NCI-H774 (cell line): ENCODE measurements around the gene VIL1.

Source experiments
- DNase-seq: peaks from one replicate; lab custom pipeline; 2025; lab: John Stamatoyannopoulos, UW

VIL1 gene

DNA sequence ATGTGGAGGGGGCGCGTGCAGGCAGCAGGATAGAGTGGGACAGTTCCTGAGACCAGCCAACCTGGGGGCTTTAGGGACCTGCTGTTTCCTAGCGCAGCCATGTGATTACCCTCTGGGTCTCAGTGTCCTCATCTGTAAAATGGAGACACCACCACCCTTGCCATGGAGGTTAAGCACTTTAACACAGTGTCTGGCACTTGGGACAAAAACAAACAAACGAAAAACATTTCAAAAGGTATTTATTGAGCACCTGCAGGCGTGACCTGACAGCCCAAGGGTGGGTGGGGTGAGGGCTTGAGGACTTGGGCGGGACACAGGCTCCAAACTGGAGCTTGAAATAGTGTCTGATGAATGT is 23.9 kb upstream of the VIL1 start:
- DNase-seq = no peak

DNA sequence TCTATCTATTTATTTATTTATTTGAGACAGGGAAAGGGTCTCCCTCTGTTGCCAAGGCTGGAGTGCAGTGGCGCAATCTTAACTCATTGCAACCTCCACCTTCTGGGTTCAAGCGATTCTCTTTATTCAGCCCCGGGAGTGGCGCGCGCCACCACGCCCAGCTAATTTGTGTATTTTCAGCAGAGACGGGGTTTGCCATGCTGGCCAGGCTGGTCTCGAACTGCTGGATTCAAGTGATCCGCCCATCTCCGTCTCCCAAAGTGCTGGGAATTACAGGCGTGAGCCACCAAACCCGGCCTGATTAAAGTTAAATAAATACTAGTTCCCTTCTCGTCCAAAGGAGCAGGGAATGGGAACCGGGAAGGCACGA is 23.5 kb upstream of the VIL1 start:
- no peak for DNase-seq

DNA sequence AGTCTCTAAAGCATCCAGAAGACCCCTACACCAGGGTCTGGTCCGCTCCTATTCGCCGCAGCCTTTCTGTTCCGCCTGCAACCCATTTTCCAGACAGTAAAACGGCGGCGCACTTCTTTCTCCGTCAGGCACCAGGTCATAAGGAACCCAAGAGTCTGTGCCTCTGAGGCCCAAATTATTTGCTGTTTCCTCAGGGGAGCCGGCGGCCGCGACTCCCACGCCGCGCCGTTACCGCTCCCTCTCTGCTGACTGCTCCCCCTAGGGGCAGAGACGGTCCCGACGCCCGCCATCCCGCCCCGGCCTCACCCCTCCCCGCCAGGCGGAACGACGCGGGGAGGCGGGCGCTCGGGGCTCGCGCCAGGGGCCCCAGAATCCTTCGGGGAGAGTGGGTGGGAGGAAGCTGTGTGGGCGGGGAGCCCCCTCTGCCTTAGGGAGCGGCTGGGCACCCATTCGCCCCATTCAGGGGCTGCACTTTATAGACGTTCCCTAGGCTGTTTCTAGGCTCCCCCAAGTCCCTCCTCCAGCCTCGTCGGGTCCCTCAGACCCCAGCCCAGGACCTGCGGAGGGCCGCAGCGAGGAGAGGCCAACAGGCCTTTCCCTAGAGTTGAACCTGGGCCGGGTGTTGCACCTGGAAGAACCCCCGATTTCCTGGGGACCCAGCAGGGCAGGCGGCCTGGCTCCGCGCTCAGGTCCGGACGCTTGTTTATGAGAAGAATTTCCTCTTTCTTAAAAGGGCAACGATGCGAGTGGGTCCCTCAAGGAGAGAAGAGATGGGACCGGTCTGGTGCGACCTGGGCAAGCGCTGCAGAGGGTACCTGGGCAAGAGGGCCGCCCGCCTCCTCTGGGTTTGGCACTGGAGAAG is 22.9 kb upstream of the VIL1 start:
- peak; percentile 96 for DNase-seq

DNA sequence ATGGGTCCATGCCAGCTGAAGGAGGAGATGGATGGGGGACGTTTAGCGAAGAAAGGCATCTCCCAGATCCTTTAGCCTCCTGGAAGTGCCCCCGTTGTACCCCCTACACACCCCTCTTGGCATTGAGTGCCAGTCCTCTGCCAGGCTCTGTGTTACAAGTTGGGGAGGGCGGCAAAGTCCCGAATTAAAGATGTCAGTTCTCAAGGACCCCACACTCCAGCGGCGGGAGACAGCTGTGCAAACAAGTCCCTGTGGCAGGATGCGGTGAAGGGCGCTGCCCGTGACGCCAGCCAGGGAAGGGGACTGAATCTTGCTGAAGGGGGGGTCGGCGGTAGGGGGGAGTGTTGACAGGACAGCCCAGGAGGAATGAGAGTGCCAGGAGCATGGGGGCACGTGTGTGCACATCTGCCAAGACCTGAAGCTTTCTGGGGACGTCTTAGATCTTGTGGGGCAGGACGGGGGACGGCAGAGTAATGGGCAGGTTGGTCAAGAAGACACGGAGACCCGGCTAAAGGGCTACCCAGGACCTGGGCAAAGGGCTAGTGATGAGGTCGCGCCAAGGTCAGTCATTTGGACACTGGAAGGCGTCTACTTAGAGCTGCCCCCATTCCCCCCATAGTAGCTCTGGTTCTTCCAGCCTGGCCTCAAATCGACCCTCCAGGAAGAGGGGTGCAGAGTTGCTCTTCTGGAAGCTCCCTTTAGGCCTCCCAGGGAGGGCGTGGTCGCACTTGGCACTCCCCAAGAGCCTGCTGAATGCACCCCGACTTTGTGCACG is 22.0 kb upstream of the VIL1 start:
- peak; percentile 84 for DNase-seq

DNA sequence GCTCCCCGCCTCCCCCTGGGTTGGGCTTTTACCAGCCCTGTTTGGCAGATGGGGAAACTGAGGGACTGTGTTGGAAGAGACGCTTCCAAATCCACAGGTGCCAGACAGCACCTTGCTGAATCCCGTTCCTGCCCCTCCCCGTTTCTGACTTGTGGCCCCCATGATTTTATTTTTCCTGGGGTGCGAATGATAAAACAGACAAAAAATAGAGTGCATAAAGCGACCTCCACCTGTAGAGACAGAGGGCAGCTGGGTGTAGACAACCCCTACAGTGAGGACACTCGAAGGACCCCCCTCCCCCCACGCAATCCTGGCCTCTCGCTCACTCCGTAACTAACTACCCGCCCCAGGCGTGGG is 21.5 kb upstream of the VIL1 start:
- no peak for DNase-seq

DNA sequence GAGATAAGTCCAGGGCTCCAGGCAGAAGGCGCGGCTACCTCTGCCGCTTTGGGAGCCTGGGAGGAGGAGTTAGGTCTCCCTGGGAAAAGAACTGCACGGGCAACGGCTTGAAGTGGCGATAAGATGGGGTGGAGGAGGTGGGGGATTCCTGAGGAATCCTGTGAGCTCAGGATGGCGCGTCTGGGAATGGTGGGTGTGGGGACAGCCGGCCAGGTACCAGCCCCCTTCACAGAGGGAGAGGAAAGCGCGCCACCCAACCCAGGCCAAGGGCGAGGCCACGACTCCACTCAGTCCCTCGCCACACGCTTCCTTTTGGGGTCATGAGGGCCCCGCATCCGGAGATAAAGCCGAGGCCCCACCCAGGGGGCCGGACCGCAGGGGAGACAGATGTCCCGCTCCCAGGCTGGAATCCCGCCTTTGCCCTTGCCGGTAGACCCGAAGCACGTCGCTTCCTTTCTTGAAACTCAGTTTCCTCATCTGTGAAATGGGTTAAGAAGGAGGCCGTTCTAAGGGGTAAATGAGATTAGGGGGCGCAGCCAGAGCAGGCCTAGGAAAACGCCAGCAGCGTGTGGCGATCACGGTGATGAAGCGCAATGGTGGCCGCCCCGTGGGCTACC is 21.0 kb upstream of the VIL1 start:
- peak; percentile 52 for DNase-seq

DNA sequence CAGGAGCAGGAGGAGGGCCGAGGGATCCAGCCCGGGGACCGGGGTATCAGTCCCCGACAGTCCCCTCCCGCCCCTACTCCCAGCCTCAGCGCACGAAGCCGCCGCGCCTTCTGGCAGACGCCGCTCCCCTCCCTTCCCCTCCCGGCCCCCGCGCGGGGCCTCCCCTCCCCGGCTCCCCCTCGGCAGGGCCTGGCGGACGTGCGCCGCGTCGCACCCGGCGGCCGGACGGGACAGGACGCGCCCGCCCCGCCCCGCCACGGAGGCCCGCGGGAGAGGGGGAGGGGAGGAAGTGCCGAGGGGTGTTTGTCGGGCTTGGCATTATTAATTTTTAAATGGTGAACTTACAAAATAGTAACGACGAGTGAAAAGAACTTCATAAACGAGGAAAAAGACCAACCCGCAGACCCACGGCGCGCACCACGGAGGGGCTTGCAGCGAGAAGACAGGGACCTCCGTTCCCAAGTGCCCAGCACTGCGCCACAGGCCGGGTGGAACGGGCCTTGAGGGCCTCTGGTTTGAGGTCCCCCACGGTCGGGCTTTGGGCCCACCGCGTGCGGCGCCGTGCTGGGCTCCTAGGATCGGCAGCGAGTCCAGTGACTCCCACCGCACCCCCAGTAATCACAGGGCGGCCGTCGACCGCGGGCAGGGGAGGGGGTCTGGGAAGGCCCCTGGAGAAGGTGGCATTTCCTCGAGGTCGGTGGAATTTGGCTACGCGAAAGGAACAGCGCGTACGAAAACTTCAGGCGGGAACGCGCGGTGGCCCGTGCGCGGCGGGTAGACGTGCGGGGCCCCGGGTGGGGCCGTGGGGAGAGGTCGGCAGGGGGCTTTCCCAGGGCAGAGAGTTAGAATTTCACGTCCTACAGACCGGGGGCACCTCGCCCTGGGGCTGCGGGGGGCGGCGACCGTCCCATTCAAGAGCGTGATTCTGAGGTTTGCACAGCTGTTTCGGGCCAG is 20.2 kb upstream of the VIL1 start:
- DNase-seq = peak; percentile 74

DNA sequence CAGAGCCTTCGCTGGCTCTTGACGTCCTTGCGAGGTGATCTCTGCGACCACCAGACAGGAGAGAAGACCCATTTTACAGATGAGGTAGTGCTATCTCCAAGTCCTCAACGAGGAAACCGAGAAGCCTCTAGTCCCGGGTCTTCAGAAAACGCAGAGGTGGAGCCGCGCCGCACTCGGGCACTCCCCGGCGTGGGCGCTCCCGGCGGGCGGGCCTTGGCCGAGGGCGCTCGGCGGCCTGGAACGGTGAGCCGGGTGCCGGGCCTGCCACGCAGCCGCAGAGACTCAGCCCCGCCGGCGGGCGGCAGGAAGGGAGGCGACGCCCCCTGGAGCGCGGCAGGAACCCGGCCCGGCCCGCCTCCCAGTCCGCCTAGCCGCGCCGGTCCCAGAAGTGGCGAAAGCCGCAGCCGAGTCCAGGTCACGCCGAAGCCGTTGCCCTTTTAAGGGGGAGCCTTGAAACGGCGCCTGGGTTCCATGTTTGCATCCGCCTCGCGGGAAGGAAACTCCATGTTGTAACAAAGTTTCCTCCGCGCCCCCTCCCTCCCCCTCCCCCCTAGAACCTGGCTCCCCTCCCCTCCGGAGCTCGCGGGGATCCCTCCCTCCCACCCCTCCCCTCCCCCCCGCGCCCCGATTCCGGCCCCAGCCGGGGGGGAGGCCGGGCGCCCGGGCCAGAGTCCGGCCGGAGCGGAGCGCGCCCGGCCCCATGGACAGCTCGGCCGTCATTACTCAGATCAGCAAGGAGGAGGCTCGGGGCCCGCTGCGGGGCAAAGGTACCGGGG is 19.3 kb upstream of the VIL1 start, which contains the start of gene CTDSP1:
Gene CTDSP1, plus strand, starts transcription at position 478 of the 776 bp plus-strand sequence. Its CDS starts 223 bp downstream, at position 701.
- DNase-seq = peak; percentile 89

DNA sequence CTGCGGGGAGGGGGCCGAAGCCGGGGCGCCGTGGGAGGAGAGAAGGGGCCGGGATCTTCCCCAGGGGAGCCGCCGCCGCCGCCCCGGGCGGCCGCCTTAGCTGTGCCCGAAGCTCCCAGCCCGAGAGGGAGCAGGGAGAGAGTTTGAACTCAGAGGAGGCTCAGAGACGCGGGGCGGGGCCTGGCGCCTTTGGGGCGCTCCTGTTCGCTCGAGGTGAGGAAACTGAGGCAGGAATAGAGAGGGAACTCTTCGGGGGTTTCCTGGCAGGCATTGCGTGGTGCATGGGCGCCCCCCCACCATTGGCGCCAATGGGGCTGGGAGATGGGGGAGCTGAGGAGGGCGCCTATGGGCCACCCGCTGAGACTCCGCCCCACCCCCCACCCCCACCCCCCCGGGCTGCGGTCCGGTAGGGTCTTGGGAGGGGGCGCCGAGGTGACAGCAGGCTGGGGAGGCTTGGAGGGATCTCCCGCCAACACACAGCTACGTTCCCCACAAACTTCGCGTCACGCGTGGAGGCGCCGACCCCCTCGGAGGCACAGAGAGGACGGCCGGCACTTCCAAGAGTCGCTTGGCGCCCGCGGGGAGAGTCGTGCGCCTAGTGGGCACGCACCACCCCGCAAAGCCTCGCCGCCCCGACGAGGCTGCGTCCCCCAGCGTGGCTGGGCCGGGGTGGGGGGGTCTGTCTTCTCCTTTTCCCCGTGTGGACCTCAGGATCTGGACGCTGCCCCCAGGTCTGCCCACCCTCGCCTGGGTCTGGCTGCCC is 18.6 kb upstream of the VIL1 start:
- no peak for DNase-seq

DNA sequence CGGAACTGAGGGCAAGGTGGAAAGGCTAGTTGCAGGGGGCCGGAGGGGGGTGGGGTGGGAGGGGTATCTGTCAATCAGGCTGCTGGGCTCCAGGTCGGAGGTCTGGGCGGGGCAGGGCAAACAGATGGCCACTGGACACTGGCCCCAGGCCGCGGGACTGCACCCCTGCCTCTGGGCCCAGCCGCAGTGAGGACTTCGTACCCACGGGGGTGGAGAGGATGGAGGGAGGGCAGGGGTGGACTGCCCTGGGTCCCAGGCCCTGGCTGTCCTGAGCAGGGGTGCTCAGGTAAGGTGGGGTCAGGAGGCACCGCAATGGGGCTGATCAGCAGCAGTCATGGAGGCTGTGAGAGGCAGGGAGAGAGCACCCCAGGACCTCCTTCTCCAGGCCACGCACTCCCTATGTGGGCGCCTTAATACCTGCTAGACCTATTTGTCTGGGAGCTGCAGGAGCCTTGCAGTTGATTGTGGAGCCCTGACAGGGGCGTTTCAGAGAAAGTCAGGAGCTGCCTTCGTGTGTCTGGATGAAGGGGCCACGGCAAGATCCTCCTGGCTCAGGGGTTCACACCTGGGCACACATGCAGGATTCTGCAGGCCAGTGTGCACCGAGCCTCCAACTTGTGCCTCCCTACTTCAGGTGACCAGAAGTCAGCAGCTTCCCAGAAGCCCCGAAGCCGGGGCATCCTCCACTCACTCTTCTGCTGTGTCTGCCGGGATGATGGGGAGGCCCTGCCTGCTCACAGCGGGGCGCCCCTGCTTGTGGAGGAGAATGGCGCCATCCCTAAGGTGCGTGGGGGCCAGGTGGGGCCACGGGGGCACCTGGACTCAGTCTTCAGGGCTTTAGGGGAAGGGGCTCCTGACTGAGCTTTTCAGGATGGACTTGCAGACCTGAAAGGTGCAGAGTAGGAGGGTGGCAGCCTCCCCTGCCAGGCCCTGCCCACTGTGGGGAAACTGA is 17.7 kb upstream of the VIL1 start:
- no peak for DNase-seq

DNA sequence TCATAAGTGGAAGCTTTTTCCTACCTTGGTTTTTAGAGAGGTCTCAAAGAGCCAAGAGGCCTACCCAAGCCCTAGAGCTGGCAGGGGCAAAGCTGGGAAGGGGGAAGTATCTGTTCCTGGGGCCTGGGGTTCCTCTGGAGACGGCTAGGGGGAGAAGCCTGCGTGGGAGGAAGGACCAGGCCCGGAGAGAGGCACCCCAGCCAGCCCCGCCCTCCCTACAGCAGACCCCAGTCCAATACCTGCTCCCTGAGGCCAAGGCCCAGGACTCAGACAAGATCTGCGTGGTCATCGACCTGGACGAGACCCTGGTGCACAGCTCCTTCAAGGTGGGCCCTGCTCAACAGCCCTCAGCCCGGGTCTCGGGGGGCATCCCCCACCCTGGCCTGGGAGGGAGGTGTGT is 17.0 kb upstream of the VIL1 start:
- DNase-seq = no peak

DNA sequence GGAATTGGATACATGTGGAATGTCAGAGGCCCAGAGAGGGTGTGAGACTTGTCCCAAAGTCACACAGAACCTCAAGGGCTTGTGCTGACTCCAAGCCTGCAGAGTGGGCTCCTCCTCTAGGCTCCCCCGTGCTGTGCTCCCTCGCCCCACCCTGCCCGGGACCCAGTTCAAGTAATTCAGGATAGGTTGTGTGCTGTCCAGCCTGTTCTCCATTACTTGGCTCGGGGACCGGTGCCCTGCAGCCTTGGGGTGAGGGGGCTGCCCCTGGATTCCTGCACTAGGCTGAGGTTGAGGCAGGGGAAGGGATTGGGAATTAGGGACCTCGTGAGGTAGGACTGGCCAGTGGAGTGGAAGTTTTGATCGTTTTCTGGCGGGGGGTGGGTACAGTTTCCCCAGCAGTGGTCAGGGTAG is 16.4 kb upstream of the VIL1 start:
- no peak for DNase-seq

DNA sequence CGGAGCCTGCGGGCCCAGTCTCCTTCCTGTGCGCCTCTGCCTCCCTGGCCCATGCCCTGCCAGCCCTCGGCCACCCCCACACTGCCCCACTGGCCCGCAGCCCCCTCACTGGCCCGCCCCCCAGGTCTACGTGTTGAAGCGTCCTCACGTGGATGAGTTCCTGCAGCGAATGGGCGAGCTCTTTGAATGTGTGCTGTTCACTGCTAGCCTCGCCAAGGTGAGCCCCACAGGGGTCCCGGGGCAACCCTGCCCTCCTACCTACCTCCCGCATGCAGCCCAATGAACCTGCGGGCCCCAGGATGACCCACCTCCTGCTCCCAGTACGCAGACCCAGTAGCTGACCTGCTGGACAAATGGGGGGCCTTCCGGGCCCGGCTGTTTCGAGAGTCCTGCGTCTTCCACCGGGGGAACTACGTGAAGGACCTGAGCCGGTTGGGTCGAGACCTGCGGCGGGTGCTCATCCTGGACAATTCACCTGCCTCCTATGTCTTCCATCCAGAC is 16.0 kb upstream of the VIL1 start:
- no peak for DNase-seq

DNA sequence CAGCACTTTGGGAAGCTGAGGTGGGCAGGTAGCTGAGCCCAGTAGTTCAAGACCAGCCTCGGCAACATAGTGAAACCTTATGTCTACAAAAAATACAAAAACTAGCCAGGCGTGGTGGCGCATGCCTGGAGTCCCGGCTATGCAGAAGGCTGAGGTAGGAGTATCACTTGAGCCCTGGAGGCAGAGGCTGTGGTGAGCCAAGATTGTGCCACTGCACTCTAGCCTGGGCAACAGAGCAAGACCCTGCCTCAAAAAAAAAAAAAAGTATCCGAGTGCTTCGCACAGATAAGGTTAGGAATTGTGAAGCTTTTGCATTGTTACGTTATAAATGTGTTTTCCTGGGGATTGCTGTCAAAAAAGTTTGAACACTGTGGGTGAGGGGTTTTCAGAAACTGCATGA is 15.1 kb upstream of the VIL1 start:
- no peak for DNase-seq

DNA sequence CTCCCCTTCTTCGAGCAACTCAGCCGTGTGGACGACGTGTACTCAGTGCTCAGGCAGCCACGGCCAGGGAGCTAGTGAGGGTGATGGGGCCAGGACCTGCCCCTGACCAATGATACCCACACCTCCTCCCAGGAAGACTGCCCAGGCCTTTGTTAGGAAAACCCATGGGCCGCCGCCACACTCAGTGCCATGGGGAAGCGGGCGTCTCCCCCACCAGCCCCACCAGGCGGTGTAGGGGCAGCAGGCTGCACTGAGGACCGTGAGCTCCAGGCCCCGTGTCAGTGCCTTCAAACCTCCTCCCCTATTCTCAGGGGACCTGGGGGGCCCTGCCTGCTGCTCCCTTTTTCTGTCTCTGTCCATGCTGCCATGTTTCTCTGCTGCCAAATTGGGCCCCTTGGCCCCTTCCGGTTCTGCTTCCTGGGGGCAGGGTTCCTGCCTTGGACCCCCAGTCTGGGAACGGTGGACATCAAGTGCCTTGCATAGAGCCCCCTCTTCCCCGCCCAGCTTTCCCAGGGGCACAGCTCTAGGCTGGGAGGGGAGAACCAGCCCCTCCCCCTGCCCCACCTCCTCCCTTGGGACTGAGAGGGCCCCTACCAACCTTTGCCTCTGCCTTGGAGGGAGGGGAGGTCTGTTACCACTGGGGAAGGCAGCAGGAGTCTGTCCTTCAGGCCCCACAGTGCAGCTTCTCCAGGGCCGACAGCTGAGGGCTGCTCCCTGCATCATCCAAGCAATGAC is 14.4 kb upstream of the VIL1 start:
- no peak for DNase-seq

DNA sequence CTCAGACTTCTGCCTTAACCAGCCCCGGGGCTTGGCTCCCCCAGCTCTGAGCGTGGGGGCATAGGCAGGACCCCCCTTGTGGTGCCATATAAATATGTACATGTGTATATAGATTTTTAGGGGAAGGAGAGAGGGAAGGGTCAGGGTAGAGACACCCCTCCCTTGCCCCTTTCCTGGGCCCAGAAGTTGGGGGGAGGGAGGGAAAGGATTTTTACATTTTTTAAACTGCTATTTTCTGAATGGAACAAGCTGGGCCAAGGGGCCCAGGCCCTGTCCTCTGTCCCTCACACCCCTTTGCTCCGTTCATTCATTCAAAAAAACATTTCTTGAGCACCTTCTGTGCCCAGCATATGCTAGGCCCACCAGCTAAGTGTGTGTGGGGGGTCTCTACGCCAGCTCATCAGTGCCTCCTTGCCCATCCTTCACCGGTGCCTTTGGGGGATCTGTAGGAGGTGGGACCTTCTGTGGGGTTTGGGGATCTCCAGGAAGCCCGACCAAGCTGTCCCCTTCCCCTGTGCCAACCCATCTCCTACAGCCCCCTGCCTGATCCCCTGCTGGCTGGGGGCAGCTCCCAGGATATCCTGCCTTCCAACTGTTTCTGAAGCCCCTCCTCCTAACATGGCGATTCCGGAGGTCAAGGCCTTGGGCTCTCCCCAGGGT is 13.7 kb upstream of the VIL1 start:
- DNase-seq = no peak

DNA sequence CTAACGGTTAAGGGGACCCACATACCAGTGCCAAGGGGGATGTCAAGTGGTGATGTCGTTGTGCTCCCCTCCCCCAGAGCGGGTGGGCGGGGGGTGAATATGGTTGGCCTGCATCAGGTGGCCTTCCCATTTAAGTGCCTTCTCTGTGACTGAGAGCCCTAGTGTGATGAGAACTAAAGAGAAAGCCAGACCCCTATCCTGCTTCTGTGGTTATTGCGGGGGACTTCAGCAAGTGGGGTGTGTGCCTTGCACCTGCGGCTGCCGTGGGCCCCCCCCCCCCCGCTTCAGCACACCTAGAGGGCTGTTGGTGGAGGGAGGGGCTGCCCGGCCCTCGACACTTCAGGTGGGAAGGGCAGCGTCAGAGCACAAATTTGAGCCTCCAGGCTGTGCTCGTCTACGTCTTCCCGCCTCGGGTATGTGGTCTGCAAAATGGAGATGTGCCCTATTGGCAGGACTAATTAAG is 13.1 kb upstream of the VIL1 start:
- no peak for DNase-seq
